K562 (cell line): ENCODE measurements around the gene LRRC47. TPM values are rescaled to one million over a fixed set of nuclear protein-coding genes. Genes with fewer than 3 reads are reported as not detected.
A peak's percentile ranks its signal among the peaks of the same experiment; 100 is the strongest.

Experiments used
- GABPA ChIP-seq: fragments of 200-800 bp; sonication (Bioruptor generic); conservative IDR thresholded peaks from 2 replicates; pipeline ENCODE4 v1.6.1; 2016; ENCODE audit warnings: low read depth, missing genetic modification characterization, missing compliant biosample characterization
- HBP1 ChIP-seq: fragments of 450-650 bp; formaldehyde crosslinking; IDR thresholded peaks from 2 replicates; pipeline ENCODE4 v1.4.0; 2022; ENCODE audit warnings: missing genetic modification characterization
- KDM4B ChIP-seq, 2 experiments: fragments of 450-650 bp in 1 of 2; sonication (generic) in 1 of 2; IDR thresholded peaks; 2 replicates each; pipeline ENCODE4 v1.6.1; 2016 to 2017; ENCODE audit warnings: borderline replicate concordance in 2 of 2, antibody characterized with exemption in 1 of 2, low read depth in 1 of 2, mild to moderate bottlenecking in 1 of 2
- NEUROD1 ChIP-seq: fragments of 150-350 bp; IDR thresholded peaks from 2 replicates; pipeline ENCODE4 v1.6.1; 2014; ENCODE audit warnings: borderline replicate concordance, low read length, low read depth; ENCODE audit not compliant: partially characterized antibody
- NR2C2 ChIP-seq, 2 experiments: fragments of 200-800 bp in 1 of 2; sonication (Bioruptor generic) in 1 of 2; sonication (generic) in 1 of 2; formaldehyde crosslinking in 1 of 2; IDR thresholded peaks; 2 replicates each; pipeline versions ENCODE4 v1.6.1 to v1.8.0; 2016 to 2022; ENCODE audit warnings: mild to moderate bottlenecking in 1 of 2, missing compliant biosample characterization in 1 of 2, missing genetic modification characterization in 1 of 2, missing genetic modification reagents in 1 of 2
- PML ChIP-seq: IDR thresholded peaks from 2 replicates; pipeline ENCODE4 v1.6.1; 2012; ENCODE audit warnings: low read length, inconsistent platforms
- SPI1 ChIP-seq: IDR thresholded peaks from 2 replicates; pipeline ENCODE4 v1.6.1; 2011; ENCODE audit warnings: low read depth, low read length, control low read depth, borderline replicate concordance
- TAL1 ChIP-seq: fragments of 450-650 bp; IDR thresholded peaks from 2 replicates; pipeline ENCODE4 v1.6.1; 2016; ENCODE audit warnings: mild to moderate bottlenecking
- ZBTB34 ChIP-seq: fragments of 250-450 bp; sonication (Bioruptor Pico); IDR thresholded peaks from 2 replicates; pipeline ENCODE4 v1.8.0; 2021; ENCODE audit warnings: mild to moderate bottlenecking, moderate library complexity
- ZFP91 ChIP-seq: sonication (generic); formaldehyde crosslinking; IDR thresholded peaks from 2 replicates; pipeline ENCODE4 v1.8.0; 2022; ENCODE audit warnings: mild to moderate bottlenecking, missing genetic modification reagents
- ZNF395 ChIP-seq: fragments of 200-800 bp; sonication (Bioruptor generic); IDR thresholded peaks from 2 replicates; pipeline ENCODE4 v1.6.1; 2017; ENCODE audit warnings: missing genetic modification characterization, missing compliant biosample characterization
- ZNF398 ChIP-seq: fragments of 250-450 bp; sonication (Bioruptor Pico); IDR thresholded peaks from 2 replicates; pipeline ENCODE4 v1.8.0; 2021; ENCODE audit warnings: moderate library complexity, mild to moderate bottlenecking, inconsistent platforms
- ZNF639 ChIP-seq, 2 experiments: fragments of 200-800 bp in 1 of 2; sonication (Bioruptor generic) in 1 of 2; sonication (generic) in 1 of 2; formaldehyde crosslinking in 1 of 2; IDR thresholded peaks in 1 of 2; conservative IDR thresholded peaks in 1 of 2; 2 replicates each; pipeline versions ENCODE4 v1.5.0 to v1.6.1; 2016 to 2020; ENCODE audit warnings: missing compliant biosample characterization in 1 of 2, missing genetic modification characterization in 1 of 2, missing genetic modification reagents in 1 of 2
- ZNF79 ChIP-seq: fragments of 250-450 bp; sonication (Bioruptor Pico); IDR thresholded peaks from 2 replicates; pipeline ENCODE4 v1.4.0; 2020; ENCODE audit warnings: low read depth, mild to moderate bottlenecking, moderate library complexity
- polyA plus RNA-seq, 8 experiments: library from polyadenylated mRNA; depleted of rRNA in 4 of 8; stranded (reverse) in 5 of 8; unstranded in 3 of 8; fragments of >200 nt; fragmentation: Nextera tagmentation in 2 of 8; fragmentation: Illumina TruSeq in 1 of 8; extraction: Ambion mirVana in 2 of 8; extraction: Trizol in 1 of 8; gene quantifications; 2 replicates each; pipeline versions ENCODE4 v1.2.1 to v1.2.3, GENCODE V29; 2011 to 2014; ENCODE audit warnings: inconsistent platforms in 1 of 8, missing spikeins in 1 of 8
- total RNA-seq, 7 experiments: library from RNA; depleted of rRNA in 6 of 7; stranded (reverse); fragments of >200 nt in 6 of 7; fragmentation: Illumina TruSeq in 2 of 7; extraction: Trizol in 2 of 7; gene quantifications; 2 replicates each; pipeline versions ENCODE4 v1.2.1 to v1.2.3, GENCODE V29; 2011 to 2021; ENCODE audit warnings: low replicate concordance in 1 of 7

Gene LRRC47
- total and polyA plus RNA-seq, 9 of the 15 experiments (the other 6 are each of a cell fraction or from before 2014, with no cell fraction given): 4.6 to 68.0 (median 35.9) TPM

GRCh38 chr1:3803905-3804626, 7.8 kb upstream of the LRRC47 start (continued):
- no peak for TF ChIP-seq ZFP91
- peak; percentile 11; the same call in 1 of the 2 replicates for TF ChIP-seq SPI1
- TF ChIP-seq ZNF395: no peak
- no peak for TF ChIP-seq TAL1
- TF ChIP-seq NR2C2 (CRISPR knock-in tag; IDR thresholded peaks at IDR 0.05): no peak
- peak; percentile 45; the same call in 1 of the 2 replicates for TF ChIP-seq NR2C2 (tag; IDR thresholded peaks at IDR 0.05)
- TF ChIP-seq KDM4B (IDR thresholded peaks at IDR 0.05; ENCODE audit: borderline replicate concordance in 2 of 2, low read depth in 1 of 2): no peak
- TF ChIP-seq HBP1 (CRISPR knock-in tag): no peak
- no peak for TF ChIP-seq ZBTB34
- 0 out of 4 replicates have a peak, but pooled peaks of 1 of the 2 experiments have one; percentile 18 for TF ChIP-seq ZNF639 (CRISPR knock-in tag; conservative IDR thresholded peaks at IDR 0.05 in 1 of 2, IDR thresholded peaks at IDR 0.05 in 1 of 2)
- TF ChIP-seq ZNF398 (CRISPR knock-in tag): no peak
- no peak for TF ChIP-seq GABPA (tag)
- no peak for TF ChIP-seq PML
- TF ChIP-seq ZNF79 (CRISPR knock-in tag): 0 out of 2 replicates have a peak, but pooled peaks have one; percentile 25
- no peak for TF ChIP-seq NEUROD1
